Activated CD4-positive, alpha-beta memory T cell treated with anti-CD3 and anti-CD28 coated beads for 36 hours (primary cell): ENCODE measurements around the gene FAM200A. TPM values are rescaled to one million over a fixed set of nuclear protein-coding genes. Genes with fewer than 3 reads are reported as not detected.
A peak's percentile ranks its signal among the peaks of the same experiment; 100 is the strongest.

Experiments
- CTCF ChIA-PET: fragments of 350-600 bp; sonication (Branson Sonifier 250); formaldehyde crosslinking; loops from one replicate; lab custom pipeline; 2021; ENCODE audit warnings: antibody characterized with exemption, inconsistent platforms; lab: Charles Lee
- POLR2A ChIA-PET: fragments of 350-600 bp; sonication (Branson Sonifier 250); formaldehyde crosslinking; loops from one replicate; lab custom pipeline; 2021; ENCODE audit warnings: antibody characterized with exemption; lab: Charles Lee
- DNase-seq: peaks from one replicate; pipeline ENCODE4 v3.0.0-alpha.2; 2020
- H3K27ac Mint-ChIP-seq: one replicate; pipeline ENCODE4 v1.8.0; 2021; ENCODE audit warnings: mixed read lengths
- H3K27me3 Mint-ChIP-seq: one replicate; pipeline ENCODE4 v1.8.0; 2021; ENCODE audit warnings: mixed read lengths
- H3K36me3 Mint-ChIP-seq: one replicate; pipeline ENCODE4 v1.8.0; 2021; ENCODE audit warnings: mixed read lengths
- H3K4me1 Mint-ChIP-seq: one replicate; pipeline ENCODE4 v1.8.0; 2021; ENCODE audit warnings: low read depth, mixed read lengths
- H3K4me3 Mint-ChIP-seq: one replicate; pipeline ENCODE4 v1.8.0; 2021; ENCODE audit warnings: mild to moderate bottlenecking, mixed read lengths
- H3K9me3 Mint-ChIP-seq: one replicate; pipeline ENCODE4 v1.8.0; 2021; ENCODE audit warnings: mixed read lengths
- intact Hi-C: fragments of 100-400 bp; cut with micrococcal nuclease; formaldehyde crosslinking; loops from one replicate; pipeline ENCODE4 v1.15.1; 2023
- total RNA-seq, 2 experiments: library from RNA; stranded (reverse); gene quantifications; one replicate each; pipeline ENCODE4 v1.2.3, GENCODE V29; 2021

The FAM200A gene
- total RNA-seq, 2 experiments from 2014 or later, result 4.0 to 4.8 TPM

GRCh38 chr7:99499371-99499720 lies 52.6 kb downstream of the FAM200A start:
- peaks cover 39% of the 10 kb centered on the region for H3K36me3 Mint-ChIP-seq

GRCh38 chr7:99498546-99498944 lies 53.4 kb downstream of the FAM200A start:
- POLR2A ChIA-PET, result no interaction called here
- peaks cover 10% of the 10 kb centered on the region for H3K9me3 Mint-ChIP-seq
- intact Hi-C loops, result no loop called here
- DNase-seq, result peak; percentile 25
- CTCF ChIA-PET, result interaction anchor here (0.7 kb wide), 1 partner anchor 106 kb away, joined by 3 read pairs; no protein-coding TSS in a partner anchor
- peaks cover 21% of the 10 kb centered on the region for H3K4me1 Mint-ChIP-seq
- H3K36me3 Mint-ChIP-seq, result peaks cover 47% of the 10 kb centered on the region
- H3K4me3 Mint-ChIP-seq, result peak overlapping the region; percentile 99
- H3K27ac Mint-ChIP-seq, result peak overlapping the region; percentile 99
- H3K27me3 Mint-ChIP-seq, result no peaks in the 10 kb centered on the region

More at GRCh38 chr7:99499371-99499720, 52.6 kb downstream of the FAM200A start:
- intact Hi-C loops, result loop anchor here (1.0 kb wide), 1 partner anchor 117 kb away; the partner anchor contains the start of gene ZSCAN25
- ChIA-PET CTCF (interaction anchor here (0.6 to 1.0 kb wide), 3 partner anchors 14 to 356 kb away, joined by 3 read pairs; no protein-coding TSS in a partner anchor), POLR2A (interaction anchor here (1.0 to 2.5 kb wide), 6 partner anchors 27 to 116 kb away, joined by 3 to 13 read pairs (median 8); partner anchors contain the start of genes FAM200A, ZNF655, ZNF789 and ZSCAN25)
- no peak for DNase-seq
- peaks cover 2% of the 10 kb centered on the region for H3K9me3 Mint-ChIP-seq
- H3K27ac Mint-ChIP-seq, result peak overlapping the region; percentile 99
- peak overlapping the region; percentile 99 for H3K4me3 Mint-ChIP-seq
- H3K27me3 Mint-ChIP-seq, result no peaks in the 10 kb centered on the region
- peaks cover 21% of the 10 kb centered on the region for H3K4me1 Mint-ChIP-seq

GRCh38 chr7:99497766-99498545 lies 54.0 kb downstream of the FAM200A start:
- Mint-ChIP-seq H3K9me3 (peaks cover 14% of the 10 kb centered on the region), H3K4me3 (peak overlapping the region; percentile 99), H3K36me3 (peaks cover 53% of the 10 kb centered on the region), H3K27me3 (no peaks in the 10 kb centered on the region), H3K4me1 (peaks cover 21% of the 10 kb centered on the region), H3K27ac (peak overlapping the region; percentile 99)
- DNase-seq, result no peak
- intact Hi-C loops, result no loop called here
- CTCF ChIA-PET, result no interaction called here
- POLR2A ChIA-PET, result interaction anchor here (0.6 to 1.1 kb wide), 2 partner anchors 38 to 78 kb away, joined by 3 to 5 read pairs; no protein-coding TSS in a partner anchor

Other genes with a start within 250 kb of the FAM200A start
- gene ARPC1A, start 226.2 kb downstream of the FAM200A start, total RNA-seq, result 10 to 100 TPM; 66.9 to 70.0 TPM
- 100 to 1,000 TPM; 432 to 435 TPM for gene ARPC1B, start 177.4 kb downstream of the FAM200A start, total RNA-seq
- gene PDAP1, start 143.5 kb downstream of the FAM200A start, total RNA-seq, result 100 to 1,000 TPM; 149 to 162 TPM
- 100 to 1,000 TPM; 143 to 149 TPM for gene BUD31, start 143.1 kb downstream of the FAM200A start, total RNA-seq
- 1 to 10 TPM; 7.4 TPM for gene PTCD1, start 113.3 kb downstream of the FAM200A start, total RNA-seq
- 10 to 100 TPM; 57.7 to 60.3 TPM for gene CPSF4, start 113.2 kb downstream of the FAM200A start, total RNA-seq
- 100 to 1,000 TPM; 366 to 374 TPM for gene ATP5MF, start 85.9 kb downstream of the FAM200A start, total RNA-seq
- 10 to 100 TPM; 14.2 to 15.6 TPM for gene ZNF789, start 79.2 kb downstream of the FAM200A start, total RNA-seq
- 10 to 100 TPM; 26.2 to 27.7 TPM for gene ZNF394, start 51.8 kb downstream of the FAM200A start, total RNA-seq
- gene ZKSCAN5, start 47.5 kb downstream of the FAM200A start, total RNA-seq, result 1 to 10 TPM; 7.6 to 7.7 TPM
- 10 to 100 TPM; 47.9 to 49.8 TPM for gene ZNF655, start 6.5 kb upstream of the FAM200A start, total RNA-seq
- gene TMEM225B, start 46.2 kb upstream of the FAM200A start, total RNA-seq, result 1 to 10 TPM in 1 of 2 experiments, under 1 TPM in 1; 0.87 to 1.2 TPM
- gene ZSCAN25, start 64.8 kb upstream of the FAM200A start, total RNA-seq, result 10 to 100 TPM; 15.9 to 20.3 TPM
- gene CYP3A5, start 127.9 kb upstream of the FAM200A start, total RNA-seq, result not detected
- not detected for gene CYP3A7, start 183.1 kb upstream of the FAM200A start, total RNA-seq
- gene CYP3A4, start 232.1 kb upstream of the FAM200A start, total RNA-seq, result not detected